ENCODE results near the gene HMGB2.

The HMGB2 gene

DNA sequence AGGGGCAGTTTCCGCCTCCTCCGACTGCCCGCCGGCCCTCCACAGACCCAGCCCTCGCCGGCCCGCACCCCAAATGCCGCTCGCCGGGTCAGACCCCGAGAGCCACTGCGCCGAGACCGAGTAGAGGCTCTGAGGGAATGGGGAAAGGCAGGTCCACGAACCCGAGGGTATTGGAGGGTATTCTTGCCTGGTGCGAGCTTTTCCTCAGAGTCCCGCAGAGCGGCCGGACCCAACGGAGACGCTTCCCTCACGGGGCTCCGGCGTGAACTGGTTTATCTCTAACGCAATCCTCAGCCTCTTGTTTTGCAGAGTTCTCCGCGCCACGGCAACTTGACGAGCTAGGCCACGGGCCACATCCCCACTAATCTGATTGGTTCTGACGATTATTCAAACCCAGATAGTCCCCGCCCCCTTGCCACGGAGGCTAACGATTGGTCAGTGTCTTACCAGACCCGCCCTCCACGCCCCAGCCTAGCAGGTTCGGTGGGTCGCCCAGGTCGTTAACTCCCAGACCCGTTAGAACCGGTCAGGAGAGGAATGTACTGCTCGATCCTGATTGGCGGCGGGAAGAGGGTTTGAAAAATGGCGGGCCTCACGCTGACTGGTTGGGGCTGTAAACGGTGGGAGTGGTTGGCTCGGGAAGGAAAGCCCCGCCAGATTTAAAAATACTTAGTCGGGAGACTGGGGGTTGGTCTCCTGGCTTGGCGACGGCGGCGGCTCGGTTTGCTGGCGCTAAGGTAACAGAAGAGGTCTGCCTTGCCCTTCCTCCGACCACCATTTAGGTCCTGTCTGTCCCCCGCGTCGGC, at the start of gene HMGB2:
Gene HMGB2 (minus strand): TSS at position 274 of the 806 bp plus-strand sequence. CDS start 709 bp downstream, outside the sequence.
- peak; percentile 99 for DNase-seq

DNA sequence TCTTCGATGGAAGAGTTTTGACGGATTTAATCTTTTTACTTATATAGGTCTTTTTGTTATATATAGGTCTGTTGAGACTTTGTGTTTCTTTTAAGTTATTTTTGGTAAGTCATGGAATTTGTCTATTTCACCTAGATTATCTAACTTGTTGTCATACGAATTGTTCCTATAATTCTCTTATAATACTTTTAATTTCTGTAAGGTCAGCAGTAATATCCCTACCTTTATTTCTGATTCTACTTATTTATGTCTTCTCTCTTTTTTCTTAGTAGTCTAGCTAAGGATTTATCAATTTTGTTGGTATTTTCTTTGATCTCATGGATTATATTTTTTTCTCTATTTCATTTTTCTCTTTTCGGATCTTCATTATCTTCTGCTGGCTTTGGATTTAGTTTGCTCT, 48.2 kb upstream of the HMGB2 start:
- no peak for DNase-seq

DNA sequence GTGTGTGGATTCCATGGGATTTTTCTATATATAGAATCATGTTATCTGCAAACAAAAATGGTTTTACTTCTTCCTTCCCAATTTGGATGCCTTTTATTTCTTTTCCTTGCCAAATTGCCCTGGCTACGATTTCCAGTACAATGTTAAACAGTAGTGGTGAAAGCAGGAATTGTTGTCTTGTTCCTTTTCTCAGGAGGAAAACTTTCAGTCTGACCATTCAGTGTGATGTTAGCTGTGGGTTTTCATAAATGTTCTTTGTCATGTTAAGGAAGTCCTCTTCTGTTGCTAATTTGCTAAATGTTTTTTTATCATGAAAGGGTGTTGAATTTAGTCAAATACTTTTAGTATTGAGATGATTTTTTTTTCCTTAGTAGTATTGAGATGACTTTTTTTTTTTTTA, 47.5 kb upstream of the HMGB2 start:
- no peak for DNase-seq

DNA sequence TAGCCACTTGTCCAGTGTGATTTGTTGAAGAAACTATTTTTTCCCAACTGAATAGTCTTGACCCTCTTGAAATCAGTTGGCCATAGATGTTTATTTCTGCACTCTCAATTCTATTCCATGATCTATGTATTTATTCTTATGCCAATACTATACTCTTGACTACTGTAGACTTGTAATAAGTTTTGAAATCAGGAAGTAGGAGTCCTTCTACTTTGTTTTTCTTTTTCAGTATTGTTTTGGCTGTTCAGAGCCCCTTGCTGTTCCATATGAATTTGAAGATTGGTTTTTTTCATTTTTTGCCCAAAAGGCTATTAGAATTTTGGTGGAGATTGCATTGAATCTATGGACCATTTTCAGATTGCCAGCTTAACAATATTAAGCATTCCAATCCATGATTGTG, 46.8 kb upstream of the HMGB2 start:
- DNase-seq, result no peak

DNA sequence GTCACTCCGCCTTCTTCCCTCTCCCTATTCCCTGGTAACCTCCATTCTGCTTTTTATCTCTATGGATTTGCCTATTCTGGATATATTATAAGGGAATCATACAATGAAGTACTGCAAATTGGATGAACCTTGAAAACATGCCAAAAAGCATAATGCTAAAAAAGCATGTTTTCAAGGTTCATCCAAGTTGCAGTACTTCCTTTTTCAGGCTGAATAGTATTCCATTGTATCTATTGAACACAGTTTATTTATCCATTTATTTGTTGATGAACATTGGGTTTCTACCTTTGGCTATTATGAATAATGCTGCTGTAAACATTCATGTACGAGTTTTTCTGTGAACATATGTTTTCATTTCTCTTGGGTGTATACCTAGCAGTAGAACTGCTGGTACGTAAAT, 45.8 kb upstream of the HMGB2 start:
- no peak for DNase-seq

DNA sequence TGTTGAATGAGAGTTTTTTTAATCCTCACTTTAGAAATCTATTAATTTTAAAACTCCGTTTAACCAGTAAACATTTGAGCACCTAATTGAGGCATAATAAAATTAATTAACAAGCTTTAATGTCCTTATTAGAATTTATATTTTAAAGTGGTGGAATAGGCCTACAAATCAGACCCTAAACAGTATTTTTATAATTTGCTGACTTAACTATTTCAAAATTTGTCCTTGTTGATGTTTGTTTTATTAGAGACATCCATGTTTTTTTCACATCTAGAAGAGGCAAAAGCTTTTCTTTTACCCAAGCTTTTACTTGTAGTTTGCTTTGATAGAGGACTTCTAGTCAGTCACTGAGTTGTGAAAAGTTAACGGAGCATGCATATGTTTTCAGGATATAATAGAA, 40.4 kb upstream of the HMGB2 start:
- DNase-seq, result no peak

DNA sequence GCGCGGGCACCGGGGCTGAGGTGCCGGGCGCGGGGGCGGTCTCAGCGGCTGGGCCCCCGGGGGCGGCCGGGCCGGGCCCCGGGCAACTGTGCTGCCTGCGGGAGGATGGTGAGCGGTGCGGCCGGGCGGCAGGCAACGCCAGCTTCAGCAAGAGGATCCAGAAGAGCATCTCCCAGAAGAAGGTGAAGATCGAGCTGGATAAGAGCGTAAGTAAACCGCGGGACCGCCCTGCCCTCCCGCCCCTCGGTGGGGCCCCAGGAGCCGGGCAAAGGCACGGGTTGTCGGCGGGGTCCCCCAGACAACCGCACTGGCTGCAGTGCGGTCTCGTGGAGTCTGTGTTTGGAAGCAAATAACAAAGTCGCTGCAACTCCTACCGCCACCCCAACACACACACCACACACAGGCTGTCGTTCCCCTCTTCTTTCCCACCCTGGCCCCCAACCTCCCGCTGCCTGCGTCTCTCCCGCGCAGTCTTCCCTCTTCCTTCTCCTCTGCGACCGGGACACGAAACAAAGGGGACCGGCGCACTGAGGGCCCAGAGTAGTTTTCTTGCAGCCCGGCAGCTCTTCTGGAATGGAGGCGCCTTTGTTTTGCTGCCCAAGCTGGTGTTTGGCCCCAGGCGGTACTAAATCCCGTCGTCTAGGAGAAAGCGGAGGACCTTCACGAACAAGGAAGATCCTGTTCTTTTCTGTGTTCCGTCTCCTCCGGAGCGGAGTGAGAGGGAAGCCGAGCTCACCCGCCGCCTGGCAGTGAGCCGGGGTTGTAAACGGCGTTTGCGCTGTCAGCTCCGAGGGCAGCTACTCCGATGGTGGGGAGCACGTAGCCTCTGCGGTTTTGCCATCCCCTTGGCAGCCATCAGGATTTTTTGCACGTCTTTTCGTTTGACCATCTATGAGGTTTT, 37.4 kb upstream of the HMGB2 start:
- peak; percentile 13 to 40 for DNase-seq

DNA sequence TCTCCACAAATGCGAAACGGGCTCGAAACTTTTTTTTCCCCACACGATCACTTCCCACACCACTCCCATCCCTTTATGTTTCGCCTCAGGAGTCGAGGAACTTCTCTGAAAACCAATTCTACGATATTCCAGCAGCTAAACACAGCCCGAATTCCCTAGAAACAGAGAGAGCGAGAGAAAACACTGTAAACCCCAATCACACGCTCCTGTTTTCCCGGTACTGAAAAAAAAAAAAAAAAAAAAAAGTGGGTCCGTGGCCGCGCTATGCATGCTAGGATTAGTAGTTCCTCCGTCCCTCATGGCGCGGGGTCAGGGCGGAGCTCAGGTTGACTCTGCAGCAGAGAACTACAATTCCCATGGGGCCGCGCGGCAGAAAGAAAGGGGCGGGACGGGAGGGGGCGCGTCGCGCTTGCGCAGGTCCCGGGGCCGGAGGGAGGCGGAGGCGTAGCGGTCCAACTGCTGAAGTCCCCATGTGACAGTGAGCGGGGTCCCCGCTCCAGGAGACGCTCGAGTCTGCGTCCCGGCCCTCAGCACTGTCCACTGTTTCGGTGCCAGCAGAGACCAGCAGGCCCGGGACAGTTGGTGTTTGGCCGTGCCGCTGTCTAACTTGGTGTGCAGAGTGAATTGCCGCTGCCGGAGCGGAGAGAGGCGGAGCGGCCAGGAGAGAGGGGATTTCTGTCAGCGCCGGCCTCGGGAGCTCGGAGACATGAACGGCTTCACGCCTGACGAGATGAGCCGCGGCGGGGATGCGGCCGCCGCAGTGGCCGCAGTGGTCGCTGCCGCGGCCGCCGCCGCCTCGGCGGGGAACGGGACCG, 36.5 kb upstream of the HMGB2 start, which contains the start of gene SAP30:
Gene SAP30 (plus strand): TSS at position 478 of the 815 bp plus-strand sequence. CDS start 229 bp downstream, at position 707.
- DNase-seq, result peak; percentile 95 to 97

DNA sequence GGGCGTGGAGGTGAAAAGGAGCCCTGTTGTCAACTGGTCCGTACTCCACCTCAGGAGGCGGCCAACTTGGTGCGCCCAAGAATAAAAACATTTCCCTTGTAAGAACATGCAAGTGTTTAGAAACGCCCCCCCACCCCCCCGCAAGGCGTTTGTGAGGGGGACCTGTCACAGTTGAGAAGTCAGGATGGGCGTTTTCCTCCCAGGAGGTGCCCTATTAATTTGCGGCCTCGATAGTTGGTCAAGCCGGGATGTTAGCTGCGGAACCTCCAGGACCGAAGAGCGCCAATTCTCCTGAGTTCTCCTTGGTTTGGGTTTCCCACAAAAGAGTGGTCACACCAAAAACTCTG, 35.9 kb upstream of the HMGB2 start:
- DNase-seq, result peak; percentile 43 to 57

DNA sequence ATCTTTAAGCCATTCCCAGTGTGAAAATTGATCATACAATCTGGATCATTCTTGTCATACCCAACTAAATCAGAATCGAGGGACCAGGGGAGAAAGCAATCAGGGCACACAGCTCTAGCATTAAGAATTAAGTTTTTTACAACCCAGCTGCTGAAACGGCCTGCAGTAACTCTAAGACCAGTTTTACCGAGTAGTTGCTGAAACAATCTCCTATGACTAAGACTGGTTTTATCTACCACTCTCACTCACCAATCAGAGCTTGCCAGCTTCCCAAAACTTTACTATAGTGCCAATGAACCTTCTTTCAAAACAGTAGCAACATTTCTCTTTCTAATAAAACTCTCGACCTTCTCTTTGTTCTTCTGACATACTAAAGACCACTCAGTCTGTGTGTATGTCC, 33.8 kb upstream of the HMGB2 start:
- DNase-seq, result no peak

DNA sequence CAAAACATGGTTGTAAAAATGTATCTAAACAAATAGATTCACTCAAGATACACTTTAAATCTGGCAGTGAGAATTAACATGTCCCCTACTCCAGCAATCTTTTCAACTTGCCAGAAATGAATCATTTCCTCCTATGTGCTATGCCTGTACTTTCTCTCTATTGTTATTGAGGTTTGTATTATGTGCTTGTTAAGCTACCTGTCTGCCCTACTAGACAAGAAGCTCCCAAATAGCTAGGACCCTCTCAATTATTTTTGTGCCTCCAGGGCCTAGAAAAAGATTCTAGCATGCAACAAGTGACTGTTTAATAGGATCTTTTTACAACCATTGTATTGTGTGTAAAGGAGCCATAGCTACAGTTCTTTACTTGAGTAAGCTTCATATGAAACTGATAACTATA, 33.1 kb upstream of the HMGB2 start:
- no peak for DNase-seq

DNA sequence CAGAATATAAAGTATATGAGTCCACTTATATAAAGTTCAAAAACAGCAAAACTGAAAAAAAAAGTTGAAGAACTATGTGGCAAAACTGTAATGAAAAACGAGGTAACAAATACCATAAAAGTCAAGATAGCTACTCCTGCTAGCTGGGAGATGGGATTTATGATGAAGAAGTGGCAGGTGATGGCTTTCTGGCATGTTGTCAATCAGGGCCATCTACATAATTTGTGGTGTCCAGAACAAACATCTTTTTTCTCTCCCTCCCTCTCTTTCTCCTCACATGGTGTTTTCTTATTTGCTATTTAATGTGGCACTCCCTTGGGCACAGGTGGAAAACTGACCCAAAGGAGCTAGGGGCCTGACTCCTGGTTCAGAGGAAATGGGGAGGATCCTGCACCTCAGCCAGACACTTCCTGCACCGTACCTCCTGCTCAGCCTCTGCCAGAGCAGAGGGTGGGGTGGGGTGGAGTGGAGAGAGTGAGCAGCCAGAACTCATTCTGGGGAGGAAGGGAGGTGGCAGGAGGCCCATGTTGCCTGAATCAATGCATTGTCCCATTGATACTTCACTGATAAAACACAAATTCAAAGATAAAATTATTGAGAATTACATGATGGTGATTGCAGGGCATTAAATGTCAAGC, 31.3 kb upstream of the HMGB2 start:
- DNase-seq, result no peak

DNA sequence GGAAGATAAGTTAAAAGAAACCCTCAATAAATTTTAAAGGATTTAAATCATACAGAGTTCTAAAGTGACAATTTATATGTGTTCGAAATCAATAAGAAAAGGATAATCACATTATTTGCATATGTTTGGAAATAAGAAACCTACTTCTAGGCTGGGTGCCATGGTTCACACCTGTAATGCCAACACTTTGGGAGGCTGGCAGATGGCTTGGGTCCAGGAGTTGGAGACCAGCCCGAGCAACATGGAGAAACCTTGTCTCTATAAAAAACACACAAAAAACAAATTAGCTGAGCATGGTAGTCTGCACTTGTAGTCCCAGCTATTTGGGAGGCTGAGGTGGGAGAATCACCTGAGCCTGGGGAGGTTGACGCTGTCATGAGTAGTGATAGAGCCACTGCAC, 28.5 kb upstream of the HMGB2 start:
- no peak for DNase-seq

DNA sequence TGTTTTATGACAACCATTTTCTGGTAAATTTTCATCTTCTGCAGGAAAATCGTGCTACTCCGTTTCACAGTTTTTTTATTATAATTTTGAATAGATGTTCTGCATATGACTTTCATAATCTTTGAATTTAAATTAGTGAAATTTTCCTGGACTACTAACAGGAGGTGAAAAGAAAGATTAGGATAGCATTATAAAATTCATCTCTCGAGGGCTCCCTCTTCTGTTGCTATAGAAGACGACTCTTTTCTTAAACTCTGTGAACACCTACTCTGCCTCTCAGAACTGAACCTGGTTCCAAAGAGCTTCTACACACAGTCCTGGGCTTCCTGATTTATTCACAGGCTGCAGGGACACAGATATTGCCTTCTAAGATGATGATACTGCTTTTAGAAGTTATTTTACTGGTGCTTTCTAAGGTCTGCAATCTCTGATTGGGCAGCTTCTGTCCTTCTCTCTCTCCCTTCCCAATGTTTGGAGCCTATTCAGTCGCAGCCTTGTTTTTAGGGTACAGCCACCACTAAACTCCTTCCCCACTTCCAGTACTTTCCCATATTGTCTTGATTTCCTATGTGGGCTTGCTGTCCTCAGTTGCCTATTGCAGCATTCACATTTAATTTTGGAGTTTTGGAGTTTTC, 26.5 kb upstream of the HMGB2 start:
- no peak for DNase-seq

DNA sequence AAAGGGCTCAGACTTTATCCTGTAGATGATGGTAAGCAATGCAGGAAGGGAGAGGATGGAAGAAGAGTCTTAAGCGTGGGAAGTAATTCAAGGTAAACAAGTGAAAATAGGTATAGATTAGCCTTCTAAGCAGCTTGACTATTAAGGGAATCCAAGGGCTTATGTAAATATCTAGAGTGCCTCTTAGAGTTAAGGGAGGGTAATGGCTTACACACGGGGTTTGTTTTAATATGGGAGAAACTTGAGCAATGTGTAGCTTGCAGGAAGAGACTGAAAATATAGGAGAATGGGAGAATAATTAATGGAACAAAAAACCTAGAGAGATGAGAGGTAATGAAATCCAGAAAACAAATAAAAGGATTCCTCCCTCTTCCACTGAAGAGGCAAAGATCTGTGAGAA, 23.8 kb upstream of the HMGB2 start:
- DNase-seq, result no peak

DNA sequence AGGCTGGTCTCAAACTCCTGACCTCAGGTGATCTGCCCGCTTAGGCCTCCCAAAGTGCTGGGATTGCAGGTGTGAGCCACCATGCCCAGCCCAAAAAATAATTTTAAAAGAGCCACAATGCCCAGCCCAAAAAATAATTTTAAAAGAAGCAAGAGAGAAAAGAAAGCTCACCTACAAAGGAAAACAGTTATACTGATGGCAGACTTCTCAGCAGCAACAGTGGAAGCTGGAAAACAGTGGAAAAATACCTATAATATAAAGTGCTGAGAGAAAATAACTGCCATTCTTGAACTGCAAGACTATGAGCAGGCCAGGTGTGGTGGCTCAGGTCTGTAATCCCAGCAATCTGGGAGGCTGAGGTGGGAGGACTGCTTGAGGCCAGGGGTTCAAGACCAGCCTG, 13.3 kb upstream of the HMGB2 start:
- no peak for DNase-seq

DNA sequence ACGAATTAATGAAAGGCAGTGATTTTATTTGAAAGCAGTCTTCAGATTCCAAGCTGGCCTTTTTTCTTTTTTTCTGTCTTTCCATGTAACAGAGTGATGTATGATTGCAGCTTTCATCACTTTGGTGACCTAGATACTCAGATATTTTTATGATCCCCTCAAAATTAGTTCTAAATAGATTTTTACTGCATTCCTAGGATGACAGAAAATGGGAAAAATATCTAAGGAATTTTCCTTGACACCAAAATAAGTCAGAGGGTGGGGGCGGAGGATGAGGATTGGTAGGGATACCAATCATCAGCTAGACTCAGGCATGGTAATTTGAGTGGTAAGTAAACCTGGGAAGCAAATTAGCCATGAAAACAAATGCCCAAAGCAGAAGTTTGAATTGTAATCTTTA, 11.9 kb upstream of the HMGB2 start:
- no peak for DNase-seq

DNA sequence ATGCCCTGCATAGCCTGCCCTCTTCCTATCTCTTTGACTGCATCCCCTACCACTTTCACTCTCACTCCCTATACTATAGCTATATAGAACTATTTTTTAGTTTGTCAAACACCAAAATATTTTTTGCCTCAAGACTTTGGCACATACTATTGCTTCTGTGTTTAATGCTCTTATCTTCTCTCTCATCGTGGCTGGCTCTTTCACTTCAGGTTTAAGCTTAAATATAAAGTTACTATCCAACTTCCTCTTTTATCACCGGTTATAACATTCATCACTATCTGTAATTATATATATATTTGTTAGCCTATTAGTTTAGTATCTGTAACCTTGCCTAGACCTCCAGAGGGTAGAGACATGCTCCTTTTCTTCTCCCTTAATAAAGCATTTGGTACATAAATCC, 11.5 kb upstream of the HMGB2 start:
- DNase-seq, result no peak

DNA sequence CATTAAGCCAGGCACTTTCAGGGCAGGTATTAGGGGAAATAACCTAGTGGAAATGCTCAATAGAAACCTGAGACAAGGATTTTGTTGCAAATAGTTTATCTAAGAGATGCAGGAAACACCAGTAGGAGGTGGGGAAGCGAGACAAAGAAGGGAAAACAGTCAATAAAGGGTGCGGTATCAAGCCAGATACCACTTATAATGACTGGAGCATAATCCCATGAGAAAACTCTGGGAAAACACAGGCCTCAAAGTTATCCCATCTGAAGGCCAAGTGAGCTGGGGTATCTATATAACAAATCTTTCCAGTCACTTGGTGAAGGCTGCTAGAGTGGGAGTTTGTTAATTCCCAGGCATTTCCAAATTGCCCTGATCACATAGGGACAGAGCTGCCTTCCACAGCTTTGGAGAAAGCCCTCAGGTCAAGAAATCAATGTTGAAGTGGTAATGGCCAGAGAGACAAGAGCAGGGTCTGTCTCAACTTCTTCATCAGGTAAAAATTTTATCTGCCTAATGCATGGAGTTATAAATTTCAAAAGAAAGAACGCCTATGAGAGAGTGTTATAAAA, 9.8 kb upstream of the HMGB2 start:
- DNase-seq, result no peak

DNA sequence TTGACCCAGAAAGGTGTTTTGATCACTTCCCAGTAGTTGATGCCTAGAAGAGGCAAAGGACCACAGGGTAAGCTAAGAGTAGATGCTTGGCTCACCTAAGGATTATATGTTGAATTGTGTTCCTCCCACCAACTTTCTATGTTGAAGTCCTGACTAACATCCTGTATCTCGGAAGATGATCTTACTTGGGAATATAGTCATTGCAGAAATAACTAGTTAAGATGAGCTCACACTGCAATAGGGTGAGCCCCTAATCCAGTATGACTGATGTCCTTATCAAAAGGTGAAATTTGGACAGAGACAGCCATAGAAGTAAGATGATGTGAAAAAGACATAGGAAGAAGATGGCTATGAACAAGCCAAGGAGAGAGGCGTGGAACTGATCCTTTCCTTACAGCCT, 3.3 kb upstream of the HMGB2 start:
- DNase-seq, result no peak

DNA sequence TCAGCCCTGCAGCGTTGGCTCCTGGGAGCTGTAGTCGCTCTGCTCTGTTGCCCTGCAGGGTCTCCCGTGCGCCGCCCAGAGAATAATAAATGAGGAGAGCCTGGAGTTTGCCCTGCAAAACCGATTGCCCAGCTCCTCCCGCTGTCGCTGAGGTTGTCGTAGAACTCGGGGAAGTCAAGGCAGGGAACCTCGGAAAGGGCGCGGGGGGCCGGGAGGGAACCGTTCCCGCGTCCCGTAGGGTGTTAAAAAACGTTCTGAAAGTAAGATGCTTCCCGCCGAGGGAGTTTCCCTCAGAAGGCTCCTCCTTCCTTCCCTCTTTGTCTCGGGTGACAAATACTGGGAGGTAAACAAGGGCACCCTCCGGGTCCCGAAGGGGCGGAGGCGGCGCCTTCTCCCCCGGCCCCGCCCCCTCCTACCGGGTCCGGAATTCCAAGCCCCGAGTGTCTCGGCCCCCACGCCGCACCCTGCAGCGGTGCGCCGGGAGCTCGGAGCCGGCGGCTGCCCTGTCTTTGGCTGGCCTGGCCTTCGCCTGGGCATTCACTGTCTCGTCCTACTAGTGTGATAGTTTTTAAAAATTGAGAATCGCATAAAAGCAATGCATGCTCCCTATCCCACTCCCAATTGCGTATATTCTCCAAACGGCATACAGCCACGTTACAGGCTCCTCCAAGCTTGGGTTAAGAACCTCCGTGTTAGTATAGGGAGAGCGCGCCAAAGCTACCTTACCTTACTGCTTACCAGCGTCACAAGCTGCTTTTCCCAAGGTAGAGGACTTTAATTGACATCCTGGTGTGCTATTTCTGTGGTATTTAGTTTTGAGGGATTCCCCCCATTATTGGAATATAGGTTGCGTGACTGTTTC, 964 bp upstream of the HMGB2 start:
- peak; percentile 1 to 7 for DNase-seq
